K562 (cell line): ENCODE data around the gene LPCAT3. TPM values are rescaled to one million over a fixed set of nuclear protein-coding genes. Genes with fewer than 3 reads are reported as not detected.

Source experiments
- ARID1B ChIP-seq: fragments of 450-650 bp; IDR thresholded peaks from 2 replicates; pipeline ENCODE4 v1.6.1; 2016; ENCODE audit warnings: antibody characterized with exemption, mild to moderate bottlenecking, inconsistent platforms
- BRD9 ChIP-seq: fragments of 450-650 bp; IDR thresholded peaks from 2 replicates; pipeline ENCODE4 v1.6.1; 2018; ENCODE audit warnings: low read depth; ENCODE audit not compliant: partially characterized antibody
- E2F3 ChIP-seq: fragments of 250-450 bp; sonication (Bioruptor Pico); IDR thresholded peaks from 2 replicates; pipeline ENCODE4 v1.4.0; 2020; ENCODE audit warnings: mild to moderate bottlenecking
- FOSL1 ChIP-seq: fragments of 200-800 bp; sonication (Bioruptor generic); conservative IDR thresholded peaks from 2 replicates; pipeline ENCODE4 v1.6.1; 2016; ENCODE audit warnings: missing genetic modification characterization, missing compliant biosample characterization
- FOXA3 ChIP-seq, 2 experiments: fragments of 450-650 bp in 1 of 2; sonication (generic) in 1 of 2; formaldehyde crosslinking; IDR thresholded peaks in 1 of 2; conservative IDR thresholded peaks in 1 of 2; 2 replicates each; pipeline versions ENCODE4 v1.4.0 to v1.8.0; 2020 to 2022; ENCODE audit warnings: mild to moderate bottlenecking in 2 of 2, missing genetic modification reagents in 1 of 2
- GTF2B ChIP-seq: IDR thresholded peaks from 2 replicates; pipeline ENCODE4 v1.6.1; 2011; ENCODE audit not compliant: insufficient read length; ENCODE audit errors: extremely low read depth
- HDAC1 ChIP-seq, 2 experiments: fragments of 450-650 bp; IDR thresholded peaks; 2 replicates each; pipeline ENCODE4 v1.6.1; 2016 to 2017; ENCODE audit warnings: inconsistent platforms in 1 of 2, mild to moderate bottlenecking in 1 of 2, moderate library complexity in 1 of 2
- ILK ChIP-seq: fragments of 450-650 bp; IDR thresholded peaks from 2 replicates; pipeline ENCODE4 v1.6.1; 2016; ENCODE audit warnings: missing genetic modification characterization, low read depth, mild to moderate bottlenecking, missing compliant biosample characterization, moderate library complexity, borderline replicate concordance
- KLF1 ChIP-seq: fragments of 450-650 bp; IDR thresholded peaks from 2 replicates; pipeline ENCODE4 v1.6.1; 2016; ENCODE audit warnings: missing genetic modification characterization, missing compliant biosample characterization
- MLX ChIP-seq, 2 experiments: fragments of 450-650 bp in 1 of 2; sonication (generic) in 1 of 2; formaldehyde crosslinking; conservative IDR thresholded peaks; 2 replicates each; pipeline versions ENCODE4 v1.4.0 to v1.8.1; 2020 to 2022; ENCODE audit warnings: mild to moderate bottlenecking in 1 of 2, missing genetic modification reagents in 1 of 2
- NFIC ChIP-seq: fragments of 450-650 bp; IDR thresholded peaks from 2 replicates; pipeline ENCODE4 v1.6.1; 2017; ENCODE audit warnings: mild to moderate bottlenecking, inconsistent platforms
- NR1H2 ChIP-seq: sonication (generic); formaldehyde crosslinking; IDR thresholded peaks from 2 replicates; pipeline ENCODE4 v1.4.0; 2020; ENCODE audit warnings: mild to moderate bottlenecking, missing genetic modification reagents
- SMARCA4 ChIP-seq: fragments of 450-650 bp; IDR thresholded peaks from 2 replicates; pipeline ENCODE4 v1.6.1; 2016
- SMARCC2 ChIP-seq: fragments of 450-650 bp; IDR thresholded peaks from 2 replicates; pipeline ENCODE4 v1.6.1; 2017; ENCODE audit warnings: antibody characterized with exemption, moderate library complexity, mild to moderate bottlenecking, low read depth
- SUPT5H ChIP-seq: fragments of 450-650 bp; IDR thresholded peaks from 2 replicates; pipeline ENCODE4 v1.6.1; 2016
- THRB ChIP-seq: fragments of 450-650 bp; formaldehyde crosslinking; conservative IDR thresholded peaks from 2 replicates; pipeline ENCODE4 v1.4.0; 2022; ENCODE audit warnings: mild to moderate bottlenecking, missing genetic modification characterization
- TOE1 ChIP-seq, 2 experiments: fragments of 450-650 bp in 1 of 2; sonication (generic) in 1 of 2; formaldehyde crosslinking in 1 of 2; IDR thresholded peaks; 2 replicates each; pipeline versions ENCODE4 v1.7.1 to v1.8.0; 2016 to 2022; ENCODE audit warnings: borderline replicate concordance in 2 of 2, mild to moderate bottlenecking in 2 of 2, antibody characterized with exemption in 1 of 2, inconsistent platforms in 1 of 2, low read depth in 1 of 2, missing genetic modification reagents in 1 of 2, moderate library complexity in 1 of 2
- ZBTB11 ChIP-seq, 3 experiments: fragments of 200-800 bp in 1 of 3; fragments of 250-450 bp in 1 of 3; fragments of 450-650 bp in 1 of 3; sonication (Bioruptor Pico) in 1 of 3; sonication (Bioruptor generic) in 1 of 3; formaldehyde crosslinking in 1 of 3; IDR thresholded peaks; 2 replicates each; pipeline versions ENCODE4 v1.6.1 to v1.8.0; 2016 to 2022; ENCODE audit warnings: mild to moderate bottlenecking in 2 of 3, missing genetic modification characterization in 2 of 3, missing compliant biosample characterization in 1 of 3, moderate library complexity in 1 of 3
- ZFP36 ChIP-seq: fragments of 150-350 bp; IDR thresholded peaks from 2 replicates; pipeline ENCODE4 v1.6.1; 2018; ENCODE audit warnings: low read length, low read depth; ENCODE audit not compliant: partially characterized antibody
- polyA plus RNA-seq, 8 experiments: library from polyadenylated mRNA; depleted of rRNA in 4 of 8; stranded (reverse) in 5 of 8; unstranded in 3 of 8; fragments of >200 nt; fragmentation: Nextera tagmentation in 2 of 8; fragmentation: Illumina TruSeq in 1 of 8; extraction: Ambion mirVana in 2 of 8; extraction: Trizol in 1 of 8; gene quantifications; 2 replicates each; pipeline versions ENCODE4 v1.2.1 to v1.2.3, GENCODE V29; 2011 to 2014; ENCODE audit warnings: inconsistent platforms in 1 of 8, missing spikeins in 1 of 8
- total RNA-seq, 7 experiments: library from RNA; depleted of rRNA in 6 of 7; stranded (reverse); fragments of >200 nt in 6 of 7; fragmentation: Illumina TruSeq in 2 of 7; extraction: Trizol in 2 of 7; gene quantifications; 2 replicates each; pipeline versions ENCODE4 v1.2.1 to v1.2.3, GENCODE V29; 2011 to 2021; ENCODE audit warnings: low replicate concordance in 1 of 7

Gene LPCAT3
- total and polyA plus RNA-seq, 9 of the 15 experiments (the other 6 are each of a cell fraction or from before 2014, with no cell fraction given) = 4.9 to 52.5 (median 25.3) TPM

- no peak for TF ChIP-seq TOE1 (IDR thresholded peaks at IDR 0.05; ENCODE audit: borderline replicate concordance)
- 0 out of 2 replicates have a peak, but pooled peaks have one; percentile 20 for TF ChIP-seq TOE1 (CRISPR knock-in tag; IDR thresholded peaks at IDR 0.05; ENCODE audit: borderline replicate concordance, low read depth)
- TF ChIP-seq THRB (CRISPR knock-in tag) = no peak
- TF ChIP-seq ARID1B = peak; percentile 22; the same call in 1 of the 2 replicates
- no peak for TF ChIP-seq KLF1
- peak; percentile 54 for TF ChIP-seq SMARCA4
- peak; percentile 61 for TF ChIP-seq SUPT5H
- TF ChIP-seq SMARCC2 = peak; percentile 37; the same call in 1 of the 2 replicates
- TF ChIP-seq ILK (tag) = no peak
- TF ChIP-seq ZBTB11 (CRISPR knock-in tag; IDR thresholded peaks at IDR 0.05) = peak; percentile 30 to 96 (median 82); a peak in 5 of 6 replicates
- TF ChIP-seq FOXA3 (CRISPR knock-in tag; conservative IDR thresholded peaks at IDR 0.05 in 1 of 2, IDR thresholded peaks at IDR 0.05 in 1 of 2) = no peak; a peak in 1 of 4 replicates
- peak; percentile 3; the same call in 1 of the 2 replicates for TF ChIP-seq NFIC
- 0 out of 4 replicates have a peak, but pooled peaks of 1 of the 2 experiments have one; percentile 29 for TF ChIP-seq MLX (CRISPR knock-in tag; conservative IDR thresholded peaks at IDR 0.05)
- peak; percentile 48 for TF ChIP-seq BRD9
- TF ChIP-seq ZFP36 = peak; percentile 38
- TF ChIP-seq GTF2B = no peak
- TF ChIP-seq E2F3 = 0 out of 2 replicates have a peak, but pooled peaks have one; percentile 16
- TF ChIP-seq HDAC1 (IDR thresholded peaks at IDR 0.05) = 0 out of 4 replicates have a peak, but pooled peaks of 1 of the 2 experiments have one; percentile 9
- TF ChIP-seq NR1H2 (CRISPR knock-in tag) = peak; percentile 74; the same call in 1 of the 2 replicates
- peak; percentile 65 for TF ChIP-seq FOSL1 (tag)
Observed at GRCh38 chr12:6961695-6962284, 56.5 kb downstream of the LPCAT3 start (continued).
